Neural cell (in vitro differentiated cells): Measurements from ENCODE around the gene RHPN2.

Experiments used
- CTCF ChIP-seq: fragments of 450-650 bp; IDR thresholded peaks from 2 replicates; pipeline ENCODE4 v1.5.1; 2014; ENCODE audit warnings: antibody characterized with exemption, mild to moderate bottlenecking, moderate library complexity; ENCODE audit not compliant: poor library complexity, severe bottlenecking
- EZH2 ChIP-seq: fragments of 200-600, 300-800 bp; shearing (Covaris generic), sonication (generic); IDR thresholded peaks from 2 replicates; pipeline ENCODE4 v1.6.1; 2014; ENCODE audit warnings: antibody characterized with exemption, low read length, borderline replicate concordance, mild to moderate bottlenecking; ENCODE audit not compliant: insufficient read depth, poor library complexity, severe bottlenecking
- MXI1 ChIP-seq: fragments of 450-650 bp; conservative IDR thresholded peaks from 2 replicates; pipeline ENCODE4 v1.6.1; 2014; ENCODE audit warnings: antibody characterized with exemption, mild to moderate bottlenecking; ENCODE audit not compliant: poor library complexity, severe bottlenecking
- POLR2AphosphoS5 ChIP-seq: IDR thresholded peaks from 2 replicates; pipeline ENCODE4 v1.6.1; 2012
- TAF1 ChIP-seq: IDR thresholded peaks from 2 replicates; pipeline ENCODE4 v1.6.1; 2012; ENCODE audit warnings: low read depth

DNA sequence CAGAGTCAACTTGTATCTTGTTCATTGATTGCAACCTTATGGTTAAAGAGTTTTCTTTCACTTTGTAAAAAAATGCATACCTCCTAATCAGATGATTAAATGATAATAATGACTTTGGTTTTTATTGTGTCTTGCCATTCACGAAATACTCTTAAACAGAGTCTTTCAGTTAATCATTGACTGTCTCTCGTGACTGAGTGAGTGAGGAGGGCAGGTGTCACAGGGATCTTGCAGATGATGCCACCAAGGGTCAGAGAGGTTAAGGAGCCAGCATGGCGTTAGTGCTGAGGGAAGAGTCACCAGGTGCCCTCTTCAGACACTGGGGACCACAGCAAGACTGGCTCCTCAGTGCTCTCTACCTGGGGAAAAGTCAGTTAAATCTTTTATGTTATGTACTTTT, 24.3 kb upstream of the RHPN2 start:
- no peak for TF ChIP-seq POLR2AphosphoS5
- TF ChIP-seq CTCF, result no peak
- no peak for TF ChIP-seq TAF1
- TF ChIP-seq MXI1, result no peak
- TF ChIP-seq EZH2, result no peak
